ENCODE data around the gene XPR1.

Gene XPR1

GRCh38 chr1:180615493-180616290 is 16.1 kb upstream of the XPR1 start:
- no peak for DNase-seq (ENCODE audit: low spot score)

- DNase-seq (ENCODE audit: low spot score): no peak
Measured at GRCh38 chr1:180616439-180616838, 15.4 kb upstream of the XPR1 start.

GRCh38 chr1:180617774-180618395 is 13.9 kb upstream of the XPR1 start:
- DNase-seq (ENCODE audit: low spot score): no peak

- no peak for DNase-seq (ENCODE audit: low spot score)
Measured at GRCh38 chr1:180620581-180620980, 11.2 kb upstream of the XPR1 start.

- DNase-seq (ENCODE audit: low spot score): no peak
Measured at GRCh38 chr1:180622658-180623508, 8.9 kb upstream of the XPR1 start.

GRCh38 chr1:180623579-180624347 is 8.1 kb upstream of the XPR1 start:
- peak; percentile 46 for DNase-seq (ENCODE audit: low spot score)

- DNase-seq (ENCODE audit: low spot score): no peak
Measured at GRCh38 chr1:180626711-180627110, 5.1 kb upstream of the XPR1 start.

GRCh38 chr1:180627411-180627810 is 4.4 kb upstream of the XPR1 start:
- no peak for DNase-seq (ENCODE audit: low spot score)

- DNase-seq (ENCODE audit: low spot score): no peak
Measured at GRCh38 chr1:180628646-180629045, 3.2 kb upstream of the XPR1 start.

- no peak for DNase-seq (ENCODE audit: low spot score)
Measured at GRCh38 chr1:180630408-180631193, 1.2 kb upstream of the XPR1 start.

GRCh38 chr1:180631194-180631765 is 542 bp upstream of the XPR1 start:
- no peak for DNase-seq (ENCODE audit: low spot score)

- peak; percentile 86 for DNase-seq (ENCODE audit: low spot score)
Measured at GRCh38 chr1:180632326-180633056, 669 bp downstream of the XPR1 start.

- DNase-seq (ENCODE audit: low spot score): no peak
Measured at GRCh38 chr1:180633057-180634056, 1.5 kb downstream of the XPR1 start.

- DNase-seq (ENCODE audit: low spot score): peak; percentile 32
Measured at GRCh38 chr1:180636138-180636537, 4.3 kb downstream of the XPR1 start.

GRCh38 chr1:180639871-180640270 is 8.0 kb downstream of the XPR1 start:
- DNase-seq (ENCODE audit: low spot score): no peak

GRCh38 chr1:180640531-180640949 is 8.7 kb downstream of the XPR1 start:
- no peak for DNase-seq (ENCODE audit: low spot score)

GRCh38 chr1:180641662-180642061 is 9.8 kb downstream of the XPR1 start:
- DNase-seq (ENCODE audit: low spot score): no peak

GRCh38 chr1:180642781-180643180 is 11.0 kb downstream of the XPR1 start:
- DNase-seq (ENCODE audit: low spot score): no peak

GRCh38 chr1:180643693-180644092 is 11.9 kb downstream of the XPR1 start:
- no peak for DNase-seq (ENCODE audit: low spot score)
